ENCODE results near the gene TTC4. TPM values are rescaled to one million over a fixed set of nuclear protein-coding genes. Genes with fewer than 3 reads are reported as not detected.

The TTC4 gene
- total and polyA plus RNA-seq, 2 experiments from 2014 or later = 25.1 to 33.6 TPM

GRCh38 chr1:54782156-54782555, 66.5 kb downstream of the TTC4 start:
- H3K79me2 ChIP-seq (replicated peaks; ENCODE audit: insufficient read depth) = no peaks in the 10 kb centered on the region
- Mint-ChIP-seq H3K9me3 (no peaks in the 10 kb centered on the region), H3K36me3 (ENCODE audit: low read depth) (no peaks in the 10 kb centered on the region; the same call in 2 of the 3 replicates), H3K4me3 (no peak overlapping the region), H3K27me3 (ENCODE audit: insufficient read depth, low read depth, poor library complexity) (peaks cover 37% of the 10 kb centered on the region), H3K4me1 (peaks cover 5% of the 10 kb centered on the region; the same call in 2 of the 3 replicates), H3K27ac (no peak overlapping the region)
- no peak for TF ChIP-seq NANOG (IDR thresholded peaks at IDR 0.05; ENCODE audit: borderline replicate concordance)
- no peak for TF ChIP-seq ETS1 (IDR thresholded peaks at IDR 0.05)
- H3K4me3 ChIP-seq = no peak overlapping the region
- H3K9me2 ChIP-seq (ENCODE audit: insufficient read depth) = no peaks in the 10 kb centered on the region
- H3K4me2 ChIP-seq = no peak overlapping the region
- H4K20me1 ChIP-seq (replicated peaks; ENCODE audit: insufficient read depth) = 0 out of 2 replicates have a peak, but pooled peaks cover 2% of the 10 kb centered on the region
- H3K4me1 ChIP-seq (ENCODE audit: insufficient read depth) = peaks cover 4% of the 10 kb centered on the region; the same call in 1 of the 2 replicates
- H3F3A ChIP-seq (replicated peaks; ENCODE audit: low read depth) = peaks cover 8% of the 10 kb centered on the region
- H3K27me3 ChIP-seq (ENCODE audit: insufficient read depth) = peaks cover 45% of the 10 kb centered on the region
- H3K27ac ChIP-seq (ENCODE audit: low read depth) = no peak overlapping the region
- no peak for DNase-seq (ENCODE audit: low spot score)
- H2AFZ ChIP-seq = no peak overlapping the region
- no peaks in the 10 kb centered on the region for H3K36me3 ChIP-seq (ENCODE audit: insufficient read depth)
- ATAC-seq = no peak

GRCh38 chr1:54782588-54782987, 66.9 kb downstream of the TTC4 start:
- Histone ChIP-seq H3K4me1 (ENCODE audit: insufficient read depth) (peaks cover 4% of the 10 kb centered on the region; the same call in 1 of the 2 replicates), H3K4me2 (no peak overlapping the region), H3K27ac (ENCODE audit: low read depth) (no peak overlapping the region), H3K9me2 (ENCODE audit: insufficient read depth) (no peaks in the 10 kb centered on the region), H3K4me3 (no peak overlapping the region), H2AFZ (no peak overlapping the region), H3K36me3 (ENCODE audit: insufficient read depth) (no peaks in the 10 kb centered on the region), H3K27me3 (ENCODE audit: insufficient read depth) (peaks cover 45% of the 10 kb centered on the region), H3F3A (replicated peaks; ENCODE audit: low read depth) (peaks cover 8% of the 10 kb centered on the region), H4K20me1 (replicated peaks; ENCODE audit: insufficient read depth) (0 out of 2 replicates have a peak, but pooled peaks cover 2% of the 10 kb centered on the region), H3K79me2 (replicated peaks; ENCODE audit: insufficient read depth) (no peaks in the 10 kb centered on the region)
- Mint-ChIP-seq H3K4me1 (peaks cover 5% of the 10 kb centered on the region; the same call in 2 of the 3 replicates), H3K9me3 (no peaks in the 10 kb centered on the region), H3K27me3 (ENCODE audit: insufficient read depth, low read depth, poor library complexity) (peaks cover 39% of the 10 kb centered on the region), H3K36me3 (ENCODE audit: low read depth) (no peaks in the 10 kb centered on the region; the same call in 2 of the 3 replicates), H3K4me3 (no peak overlapping the region), H3K27ac (no peak overlapping the region)
- DNase-seq (ENCODE audit: low spot score) = no peak
- ATAC-seq = no peak
- TF ChIP-seq JUNB (IDR thresholded peaks at IDR 0.05; ENCODE audit: unreplicated experiment) (no peak), REST (IDR thresholded peaks at IDR 0.05; ENCODE audit: unreplicated experiment) (no peak), ZNF331 (CRISPR knock-in tag; IDR thresholded peaks at IDR 0.05; ENCODE audit: low read depth) (no peak), NANOG (IDR thresholded peaks at IDR 0.05; ENCODE audit: borderline replicate concordance) (no peak), CREB1 (CRISPR knock-in tag; IDR thresholded peaks at IDR 0.05; ENCODE audit: low read depth) (no peak), EZH2phosphoT487 (IDR thresholded peaks at IDR 0.05; ENCODE audit: unreplicated experiment) (no peak), EZH2 (IDR thresholded peaks at IDR 0.05; ENCODE audit: low read depth, unreplicated experiment) (no peak), POLR2AphosphoS5 (IDR thresholded peaks at IDR 0.05; ENCODE audit: low read depth) (no peak), ZNF114 (CRISPR knock-in tag; IDR thresholded peaks at IDR 0.05) (no peak), STAT1 (IDR thresholded peaks at IDR 0.05; ENCODE audit: unreplicated experiment) (no peak), CTCF (conservative IDR thresholded peaks at IDR 0.05; ENCODE audit: low read depth in 2 of 2) (no peak), ETS1 (IDR thresholded peaks at IDR 0.05) (no peak)

All from GM23338 (cell line).